Measurements from ENCODE around the gene ADA.

DNA sequence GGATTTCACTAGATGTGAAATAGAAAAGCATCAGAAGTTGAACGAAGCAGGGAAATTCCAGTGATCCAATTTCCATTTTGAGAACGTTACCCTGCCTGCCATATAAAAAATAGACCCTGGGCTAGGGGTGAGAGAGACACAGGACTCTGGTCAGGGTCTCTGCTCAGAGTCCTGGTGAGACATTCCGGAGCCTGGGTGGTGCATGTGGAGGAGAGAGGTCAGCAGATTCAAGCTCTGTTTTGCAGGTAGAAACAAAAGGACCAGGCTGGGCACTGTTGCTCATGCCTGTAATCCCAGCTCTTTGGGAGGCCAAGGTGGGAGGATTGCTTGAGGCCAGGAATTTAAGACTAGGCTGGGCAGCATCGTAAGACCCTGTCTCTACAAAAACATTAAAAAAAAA lies 51.2 kb downstream of the ADA start:
- TF ChIP-seq, protein P1, sequence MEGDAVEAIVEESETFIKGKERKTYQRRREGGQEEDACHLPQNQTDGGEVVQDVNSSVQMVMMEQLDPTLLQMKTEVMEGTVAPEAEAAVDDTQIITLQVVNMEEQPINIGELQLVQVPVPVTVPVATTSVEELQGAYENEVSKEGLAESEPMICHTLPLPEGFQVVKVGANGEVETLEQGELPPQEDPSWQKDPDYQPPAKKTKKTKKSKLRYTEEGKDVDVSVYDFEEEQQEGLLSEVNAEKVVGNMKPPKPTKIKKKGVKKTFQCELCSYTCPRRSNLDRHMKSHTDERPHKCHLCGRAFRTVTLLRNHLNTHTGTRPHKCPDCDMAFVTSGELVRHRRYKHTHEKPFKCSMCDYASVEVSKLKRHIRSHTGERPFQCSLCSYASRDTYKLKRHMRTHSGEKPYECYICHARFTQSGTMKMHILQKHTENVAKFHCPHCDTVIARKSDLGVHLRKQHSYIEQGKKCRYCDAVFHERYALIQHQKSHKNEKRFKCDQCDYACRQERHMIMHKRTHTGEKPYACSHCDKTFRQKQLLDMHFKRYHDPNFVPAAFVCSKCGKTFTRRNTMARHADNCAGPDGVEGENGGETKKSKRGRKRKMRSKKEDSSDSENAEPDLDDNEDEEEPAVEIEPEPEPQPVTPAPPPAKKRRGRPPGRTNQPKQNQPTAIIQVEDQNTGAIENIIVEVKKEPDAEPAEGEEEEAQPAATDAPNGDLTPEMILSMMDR (IDR thresholded peaks at IDR 0.05): no peak
- TF ChIP-seq EP300 (IDR thresholded peaks at IDR 0.05) (no peak), POLR2A (IDR thresholded peaks at IDR 0.05) (no peak)

All from tibial nerve (tissue), 4 donors.